HUDEP-2 (cell line): Measurements from ENCODE around the gene NFU1.
"Not testable (repeated sequence)": the region's sequence is repeated elsewhere in the genome, so short reads cannot be mapped to it uniquely, and the experiment has no call there.

ENCODE experiments used
- DNase-seq, 76 experiments: peaks; one replicate each; lab custom pipeline; 2025; ENCODE audit not compliant: unreplicated experiment in 76 of 76; lab: John Stamatoyannopoulos, UW

The NFU1 gene

DNA sequence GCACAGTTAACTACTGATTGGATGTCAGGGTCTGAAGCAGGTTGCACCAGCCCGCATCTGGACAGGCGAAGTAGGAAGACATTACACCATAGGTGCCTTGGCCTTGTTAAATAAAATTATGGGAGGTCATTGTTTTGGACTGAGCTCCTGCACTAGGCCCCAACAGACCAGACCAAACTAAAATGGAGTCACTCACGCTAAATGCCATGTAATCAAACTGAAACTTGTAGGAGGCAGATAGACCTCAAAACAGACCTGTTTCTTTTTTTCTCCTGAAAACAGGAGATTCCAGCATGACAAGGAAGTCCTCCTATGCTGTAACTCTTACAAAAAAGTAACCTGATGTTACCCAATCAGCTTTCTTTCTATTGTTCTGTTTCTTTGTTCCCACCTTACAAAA lies 15.5 kb upstream of the NFU1 start:
- no peak for DNase-seq

- DNase-seq: no peak
These were observed 13.6 kb upstream of the NFU1 start for GRCh38 chr2:69450735-69451416.

DNA sequence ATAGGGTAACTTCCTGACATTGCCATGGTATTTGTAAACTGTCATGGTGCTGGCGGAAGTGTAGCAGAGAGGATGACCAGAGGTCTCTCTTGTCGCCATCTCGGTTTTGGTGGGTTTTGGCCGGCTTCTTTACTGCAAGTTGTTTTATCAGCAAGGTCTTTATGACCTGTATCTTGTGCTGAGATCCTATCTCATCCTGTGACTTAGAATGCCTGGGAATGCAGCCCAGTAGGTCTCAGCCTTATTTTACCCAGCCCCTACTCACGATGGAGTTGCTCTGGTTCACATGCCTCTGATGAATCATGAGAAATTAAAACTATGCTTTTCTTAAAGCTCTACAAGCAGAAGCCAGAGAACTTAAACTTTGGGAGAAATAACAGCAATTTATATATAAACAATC lies 12.7 kb upstream of the NFU1 start:
- no peak for DNase-seq

- DNase-seq: not testable (repeated sequence)
These were observed 6.4 kb upstream of the NFU1 start for GRCh38 chr2:69443673-69444072.

DNA sequence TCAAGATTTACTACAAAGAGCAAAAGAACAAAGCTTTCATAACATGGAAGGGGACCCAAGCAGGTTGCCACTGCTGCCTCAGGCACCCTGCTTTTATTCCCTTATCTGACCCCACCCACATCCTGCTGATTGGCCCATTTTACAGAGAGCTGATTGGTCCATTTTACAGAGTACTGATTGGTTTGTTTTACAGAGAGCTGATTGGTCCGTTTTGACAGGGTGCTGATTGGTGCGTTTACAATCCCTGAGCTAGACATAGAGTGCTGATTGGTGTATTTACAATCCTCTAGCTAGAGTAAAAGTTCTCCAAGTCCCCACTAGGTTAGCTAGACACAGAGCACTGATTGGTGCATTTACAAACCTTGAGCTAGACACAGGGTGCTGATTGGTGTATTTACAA lies 2.3 kb upstream of the NFU1 start:
- not testable (repeated sequence) for DNase-seq

GRCh38 chr2:69438580-69438979 lies 1.3 kb upstream of the NFU1 start:
- DNase-seq: no peak

GRCh38 chr2:69437751-69438154 lies 518 bp upstream of the NFU1 start:
- DNase-seq: peak in 3 of 76 experiments; percentile 5 to 35 (median 24)

DNA sequence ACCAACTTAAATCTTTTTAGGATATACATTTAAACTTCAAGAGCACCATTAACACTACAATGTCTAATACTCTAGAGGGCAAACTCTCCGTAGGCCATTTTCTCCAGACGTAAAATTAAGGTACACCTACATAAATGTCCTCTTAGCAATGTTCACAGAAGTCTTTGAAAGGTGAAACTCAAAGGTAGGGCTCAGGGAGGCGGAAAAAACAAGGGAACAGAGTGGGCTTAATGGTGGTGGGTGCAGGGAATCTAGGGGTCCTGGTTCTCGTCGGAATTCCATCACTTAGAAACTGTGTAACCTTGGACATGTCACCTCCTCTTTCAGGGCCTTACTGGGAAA lies 668 bp downstream of the NFU1 start:
- DNase-seq: peak in 2 of 76 experiments; percentile 32 to 51

DNA sequence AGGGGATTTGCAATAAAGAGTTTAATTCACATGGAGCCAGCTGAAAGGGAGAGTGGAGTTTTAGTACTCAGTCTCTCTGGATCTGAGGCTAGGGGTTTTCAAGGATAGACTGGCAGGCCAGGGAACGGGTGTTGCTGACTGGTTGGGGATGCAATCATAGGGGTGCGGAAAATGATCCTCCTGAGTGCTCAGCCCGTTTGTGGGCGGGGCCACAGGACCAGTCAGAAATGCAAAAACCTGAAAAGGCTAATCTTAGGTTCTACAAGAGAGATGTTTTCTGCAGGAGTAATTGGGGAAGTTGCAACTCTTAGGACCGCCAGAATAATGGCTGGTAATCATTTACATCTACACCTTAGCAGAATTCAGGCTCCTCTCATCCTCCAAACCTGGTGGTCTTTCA lies 2.5 kb downstream of the NFU1 start:
- no peak for DNase-seq

DNA sequence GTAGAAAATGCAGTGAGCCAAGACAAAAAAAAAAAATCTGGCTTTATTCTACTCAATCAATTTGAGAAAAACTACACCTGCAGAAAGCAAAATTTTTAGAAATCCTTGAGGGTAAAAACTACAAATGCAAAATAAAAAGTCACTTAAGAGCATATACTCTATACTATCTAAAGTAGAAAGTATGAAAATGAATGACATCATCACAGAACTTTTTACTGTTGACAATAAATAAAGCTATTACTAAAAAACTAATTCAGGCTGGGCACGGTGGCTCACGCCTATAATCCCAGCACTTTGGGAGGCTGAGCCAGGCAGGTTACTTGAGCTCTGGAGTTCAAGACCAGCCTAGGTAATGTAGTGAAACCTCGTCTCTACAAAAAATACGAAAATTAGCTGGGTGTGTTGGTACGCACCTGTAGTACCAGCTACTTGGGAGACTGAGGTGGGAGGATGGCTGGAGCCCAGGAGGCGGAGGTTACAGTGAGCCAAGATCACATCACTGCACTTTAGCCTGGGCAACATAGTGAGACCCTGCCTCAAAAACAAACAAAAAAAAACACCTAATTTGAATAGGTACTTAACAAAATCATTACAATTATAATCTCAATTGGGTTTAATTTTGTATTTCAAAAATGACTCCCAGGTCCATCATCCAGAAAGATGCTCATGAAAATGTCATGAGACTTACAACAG lies 7.6 kb downstream of the NFU1 start:
- no peak for DNase-seq

- no peak for DNase-seq
These were observed 8.3 kb downstream of the NFU1 start for GRCh38 chr2:69428981-69429380.

DNA sequence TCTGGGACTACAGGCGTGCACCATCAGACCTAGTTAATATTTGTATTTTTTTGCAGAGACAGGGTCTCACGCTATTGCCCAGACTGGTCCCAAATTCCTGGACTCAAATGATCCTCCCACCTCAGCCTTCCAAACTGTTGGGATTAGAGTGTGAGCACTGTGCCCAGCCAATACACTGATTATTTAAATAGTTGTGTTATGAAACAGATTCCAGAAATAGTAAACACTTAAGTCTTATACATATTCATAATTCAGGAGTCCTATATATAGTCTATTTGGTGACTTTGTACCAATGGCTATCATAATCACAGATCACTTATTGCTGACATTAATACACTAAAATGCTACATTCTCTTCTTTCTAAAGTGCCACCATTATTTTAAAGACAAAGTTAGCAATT lies 12.8 kb downstream of the NFU1 start:
- DNase-seq: no peak

DNA sequence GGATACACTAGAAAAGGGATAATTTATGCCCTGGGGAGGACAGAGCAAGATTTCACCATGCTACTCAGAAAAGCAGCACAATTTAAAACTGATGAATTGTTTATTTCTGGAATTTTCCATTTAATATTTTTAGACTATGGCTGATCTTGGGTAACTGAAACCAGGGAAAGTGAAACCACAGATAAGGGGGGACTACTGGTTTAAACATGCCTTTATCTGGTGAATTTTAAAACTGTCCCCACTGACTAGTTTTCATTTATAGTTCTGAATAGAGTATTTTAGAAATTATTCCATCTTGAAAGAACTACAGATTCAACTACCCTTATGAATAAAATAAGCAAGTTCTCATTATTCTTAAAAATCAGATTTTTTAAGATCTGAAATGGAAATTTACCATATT lies 15.0 kb downstream of the NFU1 start:
- DNase-seq: no peak

DNA sequence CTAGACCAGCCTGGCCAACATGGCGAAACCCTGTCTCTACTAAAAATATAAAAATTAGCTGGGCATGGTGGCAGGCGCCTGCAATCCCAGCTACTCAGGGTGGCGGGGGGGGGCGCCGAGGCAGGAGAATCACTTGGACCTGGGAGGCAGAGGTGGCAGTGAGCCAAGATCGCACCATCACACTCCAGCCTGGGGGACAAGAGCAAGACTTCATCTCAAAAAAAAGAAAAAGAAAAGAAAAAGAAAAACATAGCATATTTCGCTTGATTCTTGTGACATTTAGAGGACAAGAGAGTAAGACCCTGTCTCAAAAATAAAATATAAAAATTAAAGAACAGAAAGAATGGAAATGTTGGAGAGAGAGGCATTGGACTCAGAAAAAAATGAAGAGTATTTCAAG lies 18.1 kb downstream of the NFU1 start:
- not testable (repeated sequence) for DNase-seq

- DNase-seq: no peak
These were observed 21.1 kb downstream of the NFU1 start for GRCh38 chr2:69416147-69416546.

DNA sequence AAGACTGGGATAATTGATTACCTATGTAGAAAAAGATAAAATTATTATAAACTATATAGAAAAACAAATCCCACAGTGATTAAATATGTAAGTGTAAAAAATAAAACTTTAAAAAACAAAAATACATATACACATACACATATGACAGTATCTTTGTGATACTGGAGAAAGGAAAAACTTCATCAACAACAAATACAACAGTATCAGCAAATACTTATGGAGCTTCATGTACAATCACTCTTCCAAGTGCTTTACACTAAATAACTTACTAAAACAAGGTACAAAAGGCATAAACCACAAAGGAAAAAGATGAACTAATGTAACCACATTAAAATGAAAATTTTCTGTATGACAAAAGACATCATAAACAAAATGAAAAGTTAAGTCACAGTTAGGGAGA lies 26.1 kb downstream of the NFU1 start:
- DNase-seq: no peak

DNA sequence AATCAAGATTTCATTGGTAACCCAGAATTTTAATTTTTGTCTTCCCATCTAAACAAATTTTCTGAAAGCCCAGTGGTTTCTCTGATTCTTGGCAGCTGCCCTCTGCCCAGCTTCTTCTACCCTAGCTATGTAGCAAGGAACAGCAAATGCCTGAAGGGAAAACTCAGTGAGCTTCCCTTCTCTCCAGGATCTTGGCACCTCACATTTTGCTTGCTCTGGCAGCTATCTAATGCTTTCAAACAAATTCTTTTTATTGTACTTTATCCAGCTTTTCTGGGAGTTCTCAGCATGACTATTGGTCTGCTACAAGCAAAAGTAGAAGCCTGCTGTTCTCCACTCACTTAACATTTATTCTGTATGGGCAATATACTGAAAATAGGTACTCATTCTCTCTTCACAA lies 31.9 kb downstream of the NFU1 start:
- DNase-seq: no peak

DNA sequence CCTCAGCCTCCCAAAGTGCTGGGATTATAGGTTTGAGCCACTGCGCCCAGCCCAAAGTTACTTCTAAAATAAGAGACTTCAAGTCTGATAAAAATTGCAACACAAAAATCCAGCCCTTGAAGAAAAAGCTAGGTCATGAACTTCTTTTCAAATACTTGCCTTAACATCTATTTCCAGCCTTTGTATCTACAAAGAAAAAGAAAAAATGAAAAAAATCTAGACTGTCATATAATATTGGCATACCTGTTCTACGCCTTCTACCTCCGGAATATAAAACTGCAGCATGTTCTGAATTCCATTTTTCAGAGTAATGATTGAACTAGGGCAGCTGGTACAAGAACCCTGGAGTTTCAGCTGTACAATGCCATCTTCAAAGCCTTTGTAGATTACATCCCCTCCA lies 37.1 kb downstream of the NFU1 start:
- DNase-seq: no peak

GRCh38 chr2:69397234-69397633 lies 40.0 kb downstream of the NFU1 start:
- no peak for DNase-seq

- DNase-seq: no peak
These were observed 41.4 kb downstream of the NFU1 start for GRCh38 chr2:69395866-69396265.

GRCh38 chr2:69393963-69394362 lies 43.3 kb downstream of the NFU1 start:
- no peak for DNase-seq

GRCh38 chr2:69390471-69390870 lies 46.8 kb downstream of the NFU1 start:
- no peak for DNase-seq

GRCh38 chr2:69390001-69390400 lies 47.2 kb downstream of the NFU1 start:
- DNase-seq: no peak
